Neuronal stem cell (in vitro differentiated cells): ENCODE measurements around the gene KIF1A.

Experiments
- DNase-seq: peaks from one replicate; pipeline ENCODE4 v3.0.0-alpha.2; 2013; ENCODE audit warnings: low spot score
- H2AFZ ChIP-seq: one replicate; pipeline ENCODE4 v1.6.1; 2013; ENCODE audit warnings: mild to moderate bottlenecking, low read length, inconsistent platforms
- H2AK5ac ChIP-seq: 2 replicates; pipeline ENCODE4 v1.6.1; 2013; ENCODE audit warnings: low read depth, mild to moderate bottlenecking, inconsistent platforms, low read length, moderate library complexity, mixed read lengths
- H2BK120ac ChIP-seq: 2 replicates; pipeline ENCODE4 v1.6.1; 2013; ENCODE audit warnings: low read depth, mild to moderate bottlenecking, inconsistent platforms, low read length, moderate library complexity, mixed read lengths
- H2BK12ac ChIP-seq: one replicate; pipeline ENCODE4 v1.6.1; 2013; ENCODE audit warnings: low read length, inconsistent platforms
- H2BK15ac ChIP-seq: 2 replicates; pipeline ENCODE4 v1.6.1; 2013; ENCODE audit warnings: mild to moderate bottlenecking, low read length, inconsistent platforms, mixed read lengths
- H2BK5ac ChIP-seq: one replicate; pipeline ENCODE4 v1.6.1; 2013; ENCODE audit warnings: inconsistent platforms, mild to moderate bottlenecking, low read length, moderate library complexity
- H3K14ac ChIP-seq: one replicate; pipeline ENCODE4 v1.6.1; 2013; ENCODE audit warnings: low read length, inconsistent platforms
- H3K18ac ChIP-seq: 2 replicates; pipeline ENCODE4 v1.6.1; 2013; ENCODE audit warnings: low read length, inconsistent platforms
- H3K23ac ChIP-seq: 2 replicates; pipeline ENCODE4 v1.6.1; 2013; ENCODE audit warnings: low read depth, mild to moderate bottlenecking, mixed read lengths, low read length, inconsistent platforms; ENCODE audit not compliant: poor library complexity
- H3K27ac ChIP-seq: replicated peaks from 3 replicates; pipeline ENCODE4 v1.5.1; 2013; ENCODE audit warnings: low read length, inconsistent platforms
- H3K27me3 ChIP-seq, 3 experiments: 2 replicates each; pipeline ENCODE4 v1.6.1; 2013; ENCODE audit warnings: low read length in 3 of 3, mild to moderate bottlenecking in 2 of 3, inconsistent platforms in 1 of 3, low read depth in 1 of 3, mixed read lengths in 1 of 3, moderate library complexity in 1 of 3; ENCODE audit not compliant: control insufficient read depth in 3 of 3, insufficient read depth in 3 of 3
- H3K36me3 ChIP-seq, 2 donors: replicated peaks in 1 of 2; 2 replicates each; pipeline ENCODE4 v1.6.1; 2013; ENCODE audit warnings: low read length in 2 of 2; ENCODE audit not compliant: control insufficient read depth in 2 of 2, insufficient read depth in 2 of 2
- H3K4ac ChIP-seq: 2 replicates; pipeline ENCODE4 v1.6.1; 2013; ENCODE audit warnings: inconsistent platforms, mild to moderate bottlenecking, low read length, moderate library complexity
- H3K4me1 ChIP-seq, 2 donors: 1 replicate in 1 of 2; 2 replicates in 1 of 2; pipeline ENCODE4 v1.6.1; 2013; ENCODE audit warnings: low read length in 2 of 2, low read depth in 1 of 2; ENCODE audit not compliant: control insufficient read depth in 2 of 2, insufficient read depth in 1 of 2
- H3K4me2 ChIP-seq: one replicate; pipeline ENCODE4 v1.6.1; 2013; ENCODE audit warnings: mild to moderate bottlenecking, low read length, inconsistent platforms; ENCODE audit not compliant: insufficient read depth, poor library complexity, severe bottlenecking
- H3K4me3 ChIP-seq, 2 donors: 2 replicates each; pipeline ENCODE4 v1.5.1; 2013; ENCODE audit warnings: low read length in 2 of 2, mild to moderate bottlenecking in 2 of 2, inconsistent platforms in 1 of 2, moderate library complexity in 1 of 2
- H3K79me1 ChIP-seq: one replicate; pipeline ENCODE4 v1.6.1; 2013; ENCODE audit warnings: low read depth, mild to moderate bottlenecking, inconsistent platforms, low read length, moderate library complexity
- H3K9ac ChIP-seq: one replicate; pipeline ENCODE4 v1.6.1; 2013; ENCODE audit warnings: mild to moderate bottlenecking, low read depth, low read length, inconsistent platforms; ENCODE audit not compliant: poor library complexity
- H3K9me3 ChIP-seq, 2 donors: replicated peaks in 1 of 2; 2 replicates each; pipeline versions ENCODE3 to v1.6.1; 2013; ENCODE audit warnings: low read length in 2 of 2, mild to moderate bottlenecking in 2 of 2, inconsistent platforms in 1 of 2, low read depth in 1 of 2, mixed read lengths in 1 of 2, moderate library complexity in 1 of 2; ENCODE audit not compliant: control insufficient read depth in 2 of 2, insufficient read depth in 1 of 2
- H4K8ac ChIP-seq: one replicate; pipeline ENCODE4 v1.6.1; 2013; ENCODE audit warnings: low read depth, mild to moderate bottlenecking, inconsistent platforms, low read length, moderate library complexity
- H4K91ac ChIP-seq: one replicate; pipeline ENCODE4 v1.6.1; 2013; ENCODE audit warnings: low read length, low read depth, mild to moderate bottlenecking, inconsistent platforms; ENCODE audit not compliant: poor library complexity
- WGBS, 2 donors: extraction: QIAGEN DNeasy Blood & Tissue Kit; methylation state at CpG; one replicate each; pipeline ENCODE4 v1.1.7; 2013; ENCODE audit warnings: missing lambda C conversion rate in 2 of 2, mixed read lengths in 1 of 2; ENCODE audit not compliant: insufficient read length in 2 of 2, insufficient replicate concordance in 1 of 2; ENCODE audit errors: extremely low coverage in 2 of 2; 5-methylcytosine and 5-hydroxymethylcytosine counted together

Gene KIF1A

DNA sequence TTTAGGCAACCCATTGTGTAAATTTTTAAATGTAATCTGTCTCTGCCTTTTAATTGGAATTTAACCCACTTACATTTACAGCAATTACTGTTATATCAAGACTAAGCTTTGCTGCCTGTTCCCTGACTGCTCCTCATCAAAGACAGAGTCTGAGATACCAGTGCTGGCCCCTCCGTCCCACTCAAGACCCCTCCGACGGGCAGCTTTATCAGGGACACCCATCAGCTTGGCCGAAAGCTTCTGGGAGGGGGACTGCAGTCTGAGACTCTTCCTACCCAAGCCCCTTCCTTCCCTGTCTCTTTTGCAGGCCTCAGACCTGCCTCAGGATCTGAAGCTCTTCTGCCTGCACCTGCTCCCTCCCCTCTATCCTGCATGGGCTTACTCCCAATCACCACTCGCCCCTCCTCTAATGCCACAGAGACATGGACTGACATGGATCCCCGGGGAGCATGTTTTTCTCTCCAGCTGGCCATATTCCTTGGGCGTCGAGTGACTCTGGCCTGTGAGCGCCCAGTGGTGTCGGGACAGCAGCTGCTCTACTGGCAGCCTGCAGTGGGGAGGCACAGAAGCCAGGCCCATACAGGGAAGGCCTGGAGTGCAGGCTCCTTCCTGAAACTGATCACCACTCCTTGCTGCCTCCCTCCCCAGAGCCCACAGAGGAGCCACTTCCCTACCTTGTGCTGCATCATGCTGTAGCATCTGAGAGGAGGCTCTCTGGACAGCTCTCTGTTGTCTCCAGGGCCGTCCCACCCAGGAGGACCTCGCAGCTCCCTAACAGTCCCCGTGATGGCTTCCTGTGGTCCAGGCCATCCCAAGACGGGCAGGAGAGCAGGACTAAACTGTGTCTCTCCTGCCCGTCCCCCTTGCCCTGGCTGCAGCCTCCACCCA lies 3.7 kb upstream of the KIF1A start:
- H3K4ac ChIP-seq: peak overlapping the region; percentile 37
- peaks cover 2 to 8% of the 10 kb centered on the region in 2 donors for H3K4me1 ChIP-seq
- peak overlapping the region; percentile 20 for H2AFZ ChIP-seq
- no peaks in the 10 kb centered on the region for H3K36me3 ChIP-seq
- peaks cover 3 to 43% (median 5%) of the 10 kb centered on the region in 3 experiments for H3K27me3 ChIP-seq
- no peak overlapping the region for H3K23ac ChIP-seq
- H4K8ac ChIP-seq: no peak overlapping the region
- no peak overlapping the region for H2BK5ac ChIP-seq
- H3K4me3 ChIP-seq: no peak overlapping the region
- H3K79me1 ChIP-seq: peaks cover 3% of the 10 kb centered on the region
- H4K91ac ChIP-seq: peak overlapping the region; percentile 42
- H3K9me3 ChIP-seq: peaks cover 0 to 12% of the 10 kb centered on the region in 2 donors
- no CpG with 5 or more reads among the region's 15 CpGs for WGBS, 2 donors
- peak overlapping the region; percentile 32 for H2AK5ac ChIP-seq
- DNase-seq: no peak
- H2BK120ac ChIP-seq: no peak overlapping the region
- H2BK15ac ChIP-seq: peak overlapping the region; percentile 21
- no peak overlapping the region for H3K14ac ChIP-seq
- H3K9ac ChIP-seq: no peak overlapping the region
- H3K18ac ChIP-seq: peak overlapping the region; percentile 5
- H2BK12ac ChIP-seq: peak overlapping the region; percentile 49
- no peak overlapping the region for H3K4me2 ChIP-seq
- H3K27ac ChIP-seq: no peak overlapping the region

DNA sequence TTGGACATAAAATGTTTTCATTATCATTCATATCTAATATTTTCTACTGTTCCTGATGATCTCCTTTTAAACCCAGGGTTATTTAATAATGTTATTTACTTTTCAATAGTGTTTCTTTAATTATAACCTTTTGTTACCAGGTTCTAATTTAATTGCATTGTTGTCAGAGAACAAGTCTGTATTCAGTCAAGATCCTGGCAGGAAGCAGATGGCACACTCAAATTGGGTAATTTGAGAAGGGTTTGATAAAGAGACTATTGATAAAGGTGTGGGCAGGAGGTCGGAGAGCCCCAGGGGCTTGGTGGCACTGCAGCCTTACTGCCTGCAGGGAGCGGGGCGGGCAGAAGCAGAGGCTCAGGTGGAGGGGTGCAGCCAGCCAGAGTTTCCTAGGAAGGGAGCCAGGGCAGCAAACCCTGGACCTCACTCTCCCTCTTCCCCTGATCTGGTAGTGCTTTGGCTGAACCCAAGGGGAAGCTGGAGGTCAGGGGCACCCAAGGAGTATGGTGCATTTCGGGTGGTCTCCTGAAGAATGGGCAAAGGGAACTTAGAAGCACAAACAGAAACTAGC lies 2.3 kb upstream of the KIF1A start:
- H3K36me3 ChIP-seq: no peaks in the 10 kb centered on the region
- no peak overlapping the region for H3K27ac ChIP-seq
- no peak overlapping the region for H3K23ac ChIP-seq
- peaks cover 1 to 38% (median 5%) of the 10 kb centered on the region in 3 experiments for H3K27me3 ChIP-seq
- H2BK5ac ChIP-seq: no peak overlapping the region
- no peak overlapping the region for H3K18ac ChIP-seq
- H3K9me3 ChIP-seq: peaks cover 0 to 12% of the 10 kb centered on the region in 2 donors
- no peak overlapping the region for H3K4me3 ChIP-seq
- no peak overlapping the region for H4K8ac ChIP-seq
- no peak overlapping the region for H3K4me2 ChIP-seq
- no peak overlapping the region for H3K14ac ChIP-seq
- DNase-seq: no peak
- no peak overlapping the region for H2BK12ac ChIP-seq
- no CpG with 5 or more reads among the region's 4 CpGs for WGBS, 2 donors
- no peak overlapping the region for H2AK5ac ChIP-seq
- no peak overlapping the region for H3K9ac ChIP-seq
- H4K91ac ChIP-seq: no peak overlapping the region
- H3K4me1 ChIP-seq: peaks cover 8 to 11% of the 10 kb centered on the region in 2 donors
- no peak overlapping the region for H3K4ac ChIP-seq
- H2AFZ ChIP-seq: no peak overlapping the region
- no peak overlapping the region for H2BK120ac ChIP-seq
- no peak overlapping the region for H2BK15ac ChIP-seq
- peaks cover 12% of the 10 kb centered on the region for H3K79me1 ChIP-seq

DNA sequence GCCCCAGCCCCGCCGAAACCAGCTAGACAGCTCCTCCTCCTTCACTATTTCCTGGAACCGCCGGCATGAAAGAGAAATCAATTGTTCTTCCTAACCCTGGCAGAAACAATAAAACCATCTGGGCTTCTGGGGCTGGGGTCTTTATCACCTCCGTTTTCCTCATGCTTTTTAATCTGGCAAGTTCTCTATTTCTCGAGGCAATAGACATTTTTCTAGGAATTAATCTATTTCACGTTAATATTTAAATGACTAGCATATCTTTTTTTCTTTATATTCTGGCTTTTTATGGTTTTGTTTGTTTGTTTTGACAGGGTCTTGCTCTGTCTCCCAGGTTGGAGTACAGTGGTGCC lies 1.4 kb upstream of the KIF1A start:
- no peak overlapping the region for H2BK120ac ChIP-seq
- peaks cover 8 to 11% of the 10 kb centered on the region in 2 donors for H3K4me1 ChIP-seq
- H2BK12ac ChIP-seq: no peak overlapping the region
- peak overlapping the region; percentile 97 for H2AFZ ChIP-seq
- no peak overlapping the region for H3K23ac ChIP-seq
- peaks cover 0 to 37% (median 5%) of the 10 kb centered on the region in 3 experiments for H3K27me3 ChIP-seq
- peak overlapping the region; percentile 76 to 95 for H3K4me3 ChIP-seq
- no peak overlapping the region for H2BK5ac ChIP-seq
- WGBS, 2 donors: no CpG with 5 or more reads among the region's 7 CpGs
- H2AK5ac ChIP-seq: no peak overlapping the region
- peaks cover 19% of the 10 kb centered on the region for H3K79me1 ChIP-seq
- H3K9ac ChIP-seq: no peak overlapping the region
- H3K4ac ChIP-seq: no peak overlapping the region
- H3K9me3 ChIP-seq: peaks cover 0 to 7% of the 10 kb centered on the region in 2 donors
- peak overlapping the region; percentile 94 for H3K4me2 ChIP-seq
- no peaks in the 10 kb centered on the region for H3K36me3 ChIP-seq
- H4K91ac ChIP-seq: no peak overlapping the region
- no peak overlapping the region for H2BK15ac ChIP-seq
- H3K18ac ChIP-seq: no peak overlapping the region
- H4K8ac ChIP-seq: no peak overlapping the region
- DNase-seq: no peak
- H3K14ac ChIP-seq: no peak overlapping the region
- no peak overlapping the region for H3K27ac ChIP-seq
